RPMI7951 (cell line): ENCODE results near the gene MAMDC4. TPM values are rescaled to one million over a fixed set of nuclear protein-coding genes. Genes with fewer than 3 reads are reported as not detected.
"Not testable (repeated sequence)": the region's sequence is repeated elsewhere in the genome, so short reads cannot be mapped to it uniquely, and the experiment has no call there.

Experiments used
- DNase-seq: peaks from one replicate; pipeline ENCODE4 v3.0.0-alpha.2; 2012; ENCODE audit warnings: low read depth
- total RNA-seq: library from RNA; depleted of rRNA; stranded (reverse); fragments of >200 nt; shearing (Covaris generic); gene quantifications from 2 replicates; pipeline ENCODE4 v1.2.3, GENCODE V29; 2014

MAMDC4 gene
- total RNA-seq, 1 experiment from 2014 or later = 0.36 TPM

DNA sequence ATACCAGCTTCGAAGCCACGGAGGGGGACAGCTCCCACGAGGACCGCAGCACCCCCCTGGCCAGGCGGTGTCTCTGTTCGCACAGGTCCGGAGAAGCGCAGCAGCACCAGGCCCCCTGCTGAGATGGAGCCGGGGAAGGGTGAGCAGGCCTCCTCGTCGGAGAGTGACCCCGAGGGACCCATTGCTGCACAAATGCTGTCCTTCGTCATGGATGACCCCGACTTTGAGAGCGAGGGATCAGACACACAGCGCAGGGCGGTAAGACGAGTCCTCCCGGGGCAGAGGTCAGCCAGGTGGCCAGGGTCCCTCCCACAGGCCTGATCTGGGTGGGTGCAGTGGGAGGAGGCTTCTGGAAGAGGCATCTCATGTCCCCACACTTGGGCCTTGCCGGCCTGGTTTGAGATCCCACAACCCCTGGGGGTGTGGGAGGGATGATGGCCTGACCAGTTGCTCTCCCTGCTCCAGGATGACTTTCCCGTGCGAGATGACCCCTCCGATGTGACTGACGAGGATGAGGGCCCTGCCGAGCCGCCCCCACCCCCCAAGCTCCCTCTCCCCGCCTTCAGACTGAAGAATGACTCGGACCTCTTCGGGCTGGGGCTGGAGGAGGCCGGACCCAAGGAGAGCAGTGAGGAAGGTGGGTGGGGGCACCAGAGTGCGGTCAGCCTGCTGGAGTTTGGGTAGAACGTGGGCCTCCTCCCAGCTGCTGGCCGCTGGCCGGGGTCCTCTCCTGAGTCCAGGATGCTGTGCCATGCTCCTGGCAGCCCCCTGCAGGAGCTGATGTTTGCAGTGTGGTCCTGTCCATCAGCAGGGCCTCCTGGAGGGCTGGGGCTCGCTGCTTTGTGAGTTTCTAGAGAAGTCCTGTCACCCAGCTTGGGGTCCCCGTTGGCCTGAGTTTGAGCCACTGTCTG is 12.7 kb upstream of the MAMDC4 start:
- DNase-seq = no peak

DNA sequence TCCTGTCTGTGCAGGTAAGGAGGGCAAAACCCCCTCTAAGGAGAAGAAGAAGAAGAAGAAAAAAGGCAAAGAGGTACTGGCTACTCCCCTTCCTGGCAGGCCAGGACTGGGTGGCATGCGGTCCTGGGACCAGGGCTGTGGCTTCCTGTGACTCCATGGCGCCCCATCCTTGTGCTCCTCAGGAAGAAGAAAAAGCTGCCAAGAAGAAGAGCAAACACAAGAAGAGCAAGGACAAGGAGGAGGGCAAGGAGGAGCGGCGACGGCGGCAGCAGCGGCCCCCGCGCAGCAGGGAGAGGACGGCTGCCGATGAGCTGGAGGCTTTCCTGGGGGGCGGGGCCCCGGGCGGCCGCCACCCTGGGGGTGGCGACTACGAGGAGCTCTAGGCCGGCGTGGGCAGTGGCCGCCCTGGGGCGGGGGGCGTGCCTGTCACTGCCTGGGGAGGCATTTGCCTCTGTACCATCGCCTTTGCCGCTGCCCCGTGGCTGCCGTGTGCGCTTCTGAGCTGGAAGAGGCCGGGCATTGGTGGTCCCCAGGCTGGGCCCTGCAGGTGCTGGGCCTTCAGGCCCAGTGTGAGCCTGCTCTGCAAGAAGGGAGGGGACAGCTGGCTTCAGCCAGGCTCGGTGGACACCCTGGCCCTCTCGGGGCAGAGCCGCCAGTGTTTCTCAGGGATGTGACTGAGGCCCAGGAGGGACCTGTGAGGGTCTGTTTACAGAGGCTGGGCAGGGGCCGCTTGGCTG is 11.8 kb upstream of the MAMDC4 start:
- no peak for DNase-seq

DNA sequence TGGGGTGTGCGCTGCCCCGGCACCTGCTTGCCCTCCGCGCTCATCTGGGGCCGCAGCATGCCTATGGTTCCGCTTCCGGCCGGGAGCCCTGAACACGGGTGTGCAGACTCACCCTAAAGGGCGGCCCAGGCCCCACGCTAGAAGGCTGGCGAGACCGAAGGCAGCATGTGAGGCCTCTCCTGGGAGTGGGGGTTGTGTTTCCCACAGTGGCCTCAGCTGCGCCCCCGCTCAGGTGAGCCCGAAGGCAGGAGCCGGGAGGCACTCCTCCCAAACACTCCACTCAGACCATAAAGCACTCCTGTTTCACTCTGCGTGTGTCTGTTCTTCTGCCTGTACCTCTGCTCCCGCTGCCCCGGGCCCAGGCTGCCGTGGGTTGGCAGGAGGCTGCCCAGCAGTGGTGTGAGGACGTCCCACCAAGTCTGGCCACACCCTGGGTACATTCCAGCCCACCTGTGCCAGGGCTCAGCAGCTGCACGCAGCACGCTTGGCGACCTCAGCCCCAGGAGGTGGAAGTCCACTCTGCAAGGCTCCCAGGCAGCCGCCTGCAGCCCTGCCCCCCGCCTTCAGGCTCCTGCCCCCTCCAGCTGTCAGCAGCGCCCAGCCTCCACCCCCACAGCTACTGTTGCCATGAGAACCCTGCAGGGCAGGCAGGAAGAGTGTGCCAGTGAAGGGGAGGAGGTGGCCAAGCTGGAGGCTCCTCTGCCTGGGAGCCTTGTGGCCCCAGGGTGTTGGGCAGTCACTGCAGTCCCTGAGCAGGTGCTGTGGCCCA is 11.1 kb upstream of the MAMDC4 start:
- DNase-seq = peak; percentile 61

DNA sequence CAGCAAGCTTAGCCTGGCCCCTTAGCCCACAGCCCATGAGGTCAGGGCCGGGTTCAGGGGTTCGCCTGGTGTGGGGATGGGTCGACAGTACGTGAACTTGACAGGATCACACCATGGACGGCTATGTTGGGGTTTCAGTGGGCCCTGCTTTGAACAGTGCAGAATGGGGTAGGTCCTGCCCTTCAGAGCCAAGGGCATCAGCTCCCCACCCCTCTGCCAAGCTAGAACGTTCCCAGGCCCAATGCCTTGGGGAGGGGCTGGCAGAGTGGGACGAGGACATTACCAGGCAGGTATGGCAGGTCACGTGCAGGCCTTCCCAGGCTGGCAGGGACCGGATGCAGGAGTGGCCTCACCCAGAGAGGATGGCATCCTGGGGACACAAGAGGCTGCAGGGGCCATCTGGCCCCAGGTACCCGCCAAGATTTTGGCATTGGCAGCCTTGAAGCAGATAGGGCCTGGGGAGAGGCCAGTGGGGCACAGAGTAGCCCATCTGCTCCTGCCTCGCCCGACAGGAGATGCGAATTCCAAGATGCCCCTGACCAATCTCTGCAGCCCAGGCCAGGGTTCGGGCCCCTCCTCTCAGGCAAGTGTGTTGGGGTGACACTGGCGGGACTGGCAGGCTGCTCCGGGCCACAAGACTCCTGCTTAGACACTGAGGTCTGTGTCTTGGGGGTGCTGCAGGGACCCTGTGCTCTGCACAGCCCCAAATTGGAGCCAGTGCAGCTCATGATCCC is 10.3 kb upstream of the MAMDC4 start:
- DNase-seq = not testable (repeated sequence)

DNA sequence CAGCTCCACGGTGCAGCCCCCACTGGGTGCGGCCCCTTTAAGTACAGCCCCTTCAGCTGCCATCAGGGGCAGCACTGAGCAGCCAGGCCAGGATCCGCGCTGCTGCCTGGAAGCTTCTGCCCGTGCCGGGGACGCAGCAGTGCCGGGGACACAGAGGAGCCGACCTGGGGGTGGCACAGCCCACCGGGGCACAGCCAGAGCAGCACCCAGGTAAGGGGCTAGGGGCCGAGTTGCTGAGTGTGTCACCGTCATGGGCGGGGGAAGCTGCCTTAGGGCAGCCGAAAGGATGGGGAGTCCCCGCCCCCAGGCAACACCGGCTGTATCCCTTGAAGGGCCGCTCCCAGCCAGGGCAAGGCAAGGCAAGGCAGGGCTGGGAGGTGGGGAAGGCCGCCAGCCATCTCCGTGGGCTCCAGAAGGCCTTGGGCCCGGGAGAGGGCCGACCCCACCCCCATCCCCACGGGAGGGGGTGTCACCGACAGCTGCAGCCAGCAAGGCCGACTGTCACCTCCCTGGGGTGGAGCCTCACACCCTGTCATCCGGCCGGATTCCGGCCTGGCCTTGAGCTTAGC is 9.7 kb upstream of the MAMDC4 start, which contains the start of gene AJM1:
Gene AJM1, plus strand, starts transcription at position 99 of the 569 bp plus-strand sequence. CDS start 1,937 bp downstream, outside the sequence.
- peak; percentile 67 for DNase-seq

DNA sequence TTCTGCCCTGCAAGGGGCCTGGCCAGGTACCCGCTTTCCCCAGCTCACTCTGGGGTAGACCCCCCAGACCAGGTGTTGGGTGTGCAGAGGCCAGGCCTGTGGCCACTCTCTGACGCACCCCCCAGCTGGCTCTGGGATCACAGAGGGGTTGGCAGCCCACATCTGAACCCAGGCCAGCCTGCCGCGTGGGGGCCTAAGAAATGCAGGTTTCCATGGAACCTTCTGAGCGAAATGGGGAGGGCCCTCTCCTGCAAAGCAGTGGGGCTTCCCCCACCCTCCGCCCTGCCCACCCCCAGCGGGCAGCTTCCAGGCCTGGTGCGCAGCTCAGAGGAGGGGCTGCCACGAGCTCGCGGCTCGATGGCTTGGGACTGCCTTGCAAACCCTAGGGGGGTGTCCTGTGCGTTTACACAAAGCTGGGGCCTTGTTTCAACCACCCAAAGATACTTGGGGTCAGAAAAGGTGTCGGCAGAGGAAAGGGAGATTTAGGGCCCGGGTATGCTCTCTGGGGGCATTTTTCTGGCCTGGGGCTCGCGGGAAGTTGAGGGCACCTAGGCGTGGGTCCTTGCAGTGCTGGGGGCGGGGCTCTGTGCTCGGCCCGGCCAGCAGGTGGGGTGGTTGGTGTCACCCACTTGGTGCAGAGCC is 8.9 kb upstream of the MAMDC4 start:
- not testable (repeated sequence) for DNase-seq

DNA sequence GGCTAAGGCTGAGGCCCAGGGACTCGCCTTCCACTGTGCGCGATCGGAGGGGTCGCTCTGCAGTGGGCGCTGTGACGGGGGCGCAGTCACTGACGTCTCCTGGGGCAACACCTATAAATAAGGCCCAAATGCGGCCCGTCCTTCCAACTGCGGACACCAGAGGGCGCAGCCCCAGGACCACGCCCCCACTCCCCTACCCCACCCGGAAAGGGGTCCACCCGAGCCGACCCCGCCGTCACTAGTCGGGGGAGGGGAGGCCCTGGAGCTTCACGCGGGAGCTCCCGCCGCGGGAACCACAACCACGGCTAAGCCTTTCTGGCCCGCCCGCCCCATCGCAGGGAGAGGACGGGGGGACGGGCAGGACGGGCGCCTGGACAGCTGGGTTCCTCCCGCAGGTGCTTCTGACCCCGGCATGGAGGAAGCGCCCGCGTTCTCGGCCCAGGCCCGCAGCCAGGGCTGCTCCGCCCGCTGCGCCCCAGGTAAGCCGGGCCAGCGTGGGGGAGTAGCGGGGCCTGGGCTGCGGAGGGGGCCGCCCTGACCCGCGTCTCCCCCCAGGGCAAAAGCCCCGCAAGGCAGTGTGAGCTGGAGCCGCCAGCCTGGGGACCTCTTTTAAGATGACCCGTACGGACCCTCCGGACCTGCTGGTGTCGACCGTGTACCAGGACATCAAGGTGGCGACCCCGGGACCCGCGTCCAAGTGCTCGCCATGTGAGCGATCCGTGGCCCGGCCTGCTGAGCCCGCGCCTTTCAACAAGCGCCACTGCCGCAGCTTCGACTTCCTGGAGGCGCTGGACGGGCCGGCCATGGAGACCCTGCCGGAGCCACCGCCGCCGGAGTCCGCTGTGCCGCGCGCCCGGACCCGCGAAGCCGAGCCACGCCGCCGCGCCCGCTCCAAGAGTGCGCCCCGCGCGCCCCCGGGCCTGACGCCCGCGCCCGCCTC is 8.1 kb upstream of the MAMDC4 start:
- not testable (repeated sequence) for DNase-seq

DNA sequence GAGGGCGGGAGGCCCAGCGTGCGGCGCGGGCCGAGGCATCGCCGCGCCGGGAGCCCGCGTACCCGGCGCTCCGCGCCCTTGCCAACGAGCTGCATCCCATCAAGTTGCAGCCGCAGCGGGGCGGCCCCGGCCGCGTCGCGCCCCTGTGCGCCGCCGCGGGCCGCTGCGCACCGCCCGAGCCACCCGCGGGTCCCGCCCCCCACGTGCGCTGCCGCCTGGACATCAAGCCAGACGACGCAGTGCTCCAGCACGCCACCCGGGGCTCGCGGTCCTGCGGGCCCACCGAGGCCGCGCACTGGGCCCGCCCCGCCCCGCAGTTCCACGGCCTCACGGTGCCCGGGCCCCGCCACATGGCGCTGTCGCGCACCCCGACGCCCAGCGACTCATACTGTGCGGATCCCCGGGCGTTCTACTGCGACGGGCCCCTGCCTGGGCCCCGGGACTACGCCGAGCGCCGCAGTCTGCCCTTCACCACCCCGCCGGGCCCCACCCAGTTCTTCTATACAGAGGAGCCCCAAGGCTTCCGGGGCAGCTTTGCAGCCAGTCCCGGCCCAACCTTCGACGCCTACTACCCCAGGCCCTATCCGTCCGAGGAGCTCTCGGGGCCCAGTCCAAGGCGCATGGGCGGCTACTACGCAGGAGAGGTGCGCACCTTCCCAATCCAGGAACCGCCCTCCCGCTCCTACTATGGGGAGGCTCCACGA is 7.2 kb upstream of the MAMDC4 start:
- DNase-seq = no peak

DNA sequence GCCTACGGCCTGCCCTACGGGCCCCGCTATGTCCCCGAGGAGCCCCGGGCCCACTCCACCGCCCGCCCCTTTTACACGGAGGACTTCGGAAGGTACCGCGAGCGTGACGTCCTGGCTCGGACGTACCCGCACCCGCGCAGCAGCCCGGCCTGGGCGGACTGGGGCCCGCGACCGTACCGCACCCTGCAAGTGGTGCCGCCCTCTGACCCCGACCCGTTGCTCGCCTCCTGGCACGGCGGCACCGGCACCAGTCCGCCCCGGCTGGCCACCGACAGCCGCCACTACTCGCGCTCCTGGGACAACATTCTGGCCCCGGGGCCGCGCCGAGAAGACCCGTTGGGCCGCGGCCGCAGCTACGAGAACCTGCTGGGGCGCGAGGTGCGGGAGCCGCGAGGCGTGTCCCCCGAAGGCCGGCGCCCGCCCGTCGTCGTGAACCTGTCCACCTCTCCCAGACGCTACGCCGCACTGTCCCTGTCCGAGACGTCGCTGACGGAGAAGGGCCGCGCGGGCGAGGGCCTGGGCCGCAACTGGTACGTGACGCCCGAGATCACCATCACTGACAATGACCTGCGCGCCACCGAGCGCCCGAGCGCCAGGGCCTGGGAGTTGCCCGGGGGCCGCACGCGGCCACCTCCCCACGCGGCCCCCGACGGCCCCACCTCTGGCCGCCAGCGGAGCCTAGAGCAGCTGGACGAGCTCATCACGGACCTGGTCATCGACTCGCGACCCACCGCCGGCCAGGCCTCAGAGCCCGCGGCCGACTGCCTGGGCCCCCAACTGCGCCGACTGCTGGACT is 6.5 kb upstream of the MAMDC4 start:
- DNase-seq = no peak

DNA sequence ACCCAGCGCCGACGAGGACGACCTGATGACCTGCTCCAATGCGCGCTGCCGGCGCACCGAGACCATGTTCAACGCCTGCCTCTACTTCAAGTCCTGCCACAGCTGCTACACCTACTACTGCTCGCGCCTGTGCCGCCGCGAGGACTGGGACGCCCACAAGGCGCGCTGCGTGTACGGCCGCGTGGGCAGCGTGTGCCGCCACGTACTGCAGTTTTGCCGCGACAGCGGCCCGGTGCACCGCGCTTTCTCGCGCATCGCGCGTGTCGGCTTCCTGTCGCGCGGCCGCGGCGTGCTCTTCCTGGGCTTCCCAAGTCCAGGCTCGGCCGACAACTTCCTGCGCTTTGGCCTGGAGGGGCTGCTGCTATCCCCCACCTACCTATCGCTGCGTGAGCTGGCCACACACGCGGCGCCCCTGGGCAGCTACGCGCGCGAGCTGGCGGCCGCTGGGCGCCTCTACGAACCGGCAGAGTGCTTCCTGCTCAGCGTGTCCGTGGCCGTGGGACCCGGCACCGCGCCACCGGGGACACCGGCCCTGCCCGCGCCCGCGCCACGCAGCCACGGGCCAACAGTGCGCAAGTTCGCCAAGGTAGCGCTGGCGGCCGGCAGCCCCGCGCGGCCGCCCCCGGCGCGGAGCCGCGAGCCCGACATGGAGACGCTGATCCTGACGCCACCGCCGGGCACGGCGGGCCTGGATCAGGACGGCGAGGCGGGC is 5.6 kb upstream of the MAMDC4 start:
- no peak for DNase-seq

DNA sequence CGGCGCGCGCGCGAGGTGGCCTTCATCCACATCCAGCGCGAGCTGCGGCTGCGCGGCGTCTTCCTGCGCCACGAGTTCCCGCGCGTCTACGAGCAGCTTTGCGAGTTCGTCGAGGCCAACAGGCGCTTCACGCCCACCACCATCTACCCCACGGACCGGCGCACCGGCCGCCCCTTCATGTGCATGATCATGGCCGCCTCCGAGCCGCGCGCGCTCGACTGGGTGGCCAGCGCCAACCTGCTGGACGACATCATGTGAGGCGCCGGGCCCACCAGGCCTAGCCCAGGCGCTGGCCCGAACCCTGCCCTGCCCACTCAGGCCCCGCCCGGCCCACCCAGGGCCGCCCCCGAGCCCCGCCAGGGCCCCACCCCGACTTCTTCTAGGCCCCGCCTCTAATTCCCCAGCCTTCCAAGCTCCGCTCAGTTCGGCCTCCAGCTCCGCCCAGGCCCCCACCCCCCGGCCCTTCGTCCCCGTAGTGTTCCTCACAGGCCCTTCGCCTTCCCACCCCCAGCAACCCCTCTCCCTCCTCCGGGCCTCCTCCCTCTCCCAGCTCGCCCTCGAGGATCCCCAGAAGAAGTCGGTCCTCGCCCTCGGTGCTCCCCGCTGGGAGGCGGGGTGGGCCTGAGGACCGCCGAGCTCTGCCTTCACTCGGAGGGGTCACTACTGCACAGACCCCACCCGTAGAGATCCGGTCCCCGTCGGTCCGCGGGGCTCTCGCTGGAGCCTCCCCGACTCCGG is 4.9 kb upstream of the MAMDC4 start:
- DNase-seq = peak; percentile 68

DNA sequence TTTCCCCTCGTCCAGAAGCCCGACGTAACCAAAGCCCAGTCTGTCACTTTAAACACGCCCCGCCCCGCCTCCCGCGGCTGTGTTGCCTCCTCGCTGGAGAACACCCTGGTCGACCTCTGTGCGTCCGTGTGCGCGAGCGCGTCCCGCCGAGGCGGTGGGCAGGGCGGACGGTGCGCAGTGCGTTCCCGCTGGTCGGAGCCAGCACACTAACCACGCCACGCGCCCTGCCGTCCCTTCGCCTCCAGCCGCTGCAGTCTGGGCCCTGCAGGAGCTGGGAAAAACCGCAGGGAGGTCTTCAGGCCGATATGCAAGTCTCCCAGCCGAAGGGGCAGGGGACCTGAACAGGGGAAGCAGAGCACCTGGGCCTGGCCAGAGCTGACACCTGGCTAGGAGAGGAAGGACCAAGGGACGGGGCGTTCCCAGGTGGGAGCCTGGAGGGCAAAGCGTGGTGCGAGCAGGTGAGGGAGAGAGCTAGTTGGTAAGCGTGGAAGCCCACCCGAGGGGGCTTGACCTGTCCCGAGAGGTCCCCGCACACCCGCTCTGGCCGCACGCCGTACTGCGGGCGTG is 4.2 kb upstream of the MAMDC4 start:
- DNase-seq = peak; percentile 87

DNA sequence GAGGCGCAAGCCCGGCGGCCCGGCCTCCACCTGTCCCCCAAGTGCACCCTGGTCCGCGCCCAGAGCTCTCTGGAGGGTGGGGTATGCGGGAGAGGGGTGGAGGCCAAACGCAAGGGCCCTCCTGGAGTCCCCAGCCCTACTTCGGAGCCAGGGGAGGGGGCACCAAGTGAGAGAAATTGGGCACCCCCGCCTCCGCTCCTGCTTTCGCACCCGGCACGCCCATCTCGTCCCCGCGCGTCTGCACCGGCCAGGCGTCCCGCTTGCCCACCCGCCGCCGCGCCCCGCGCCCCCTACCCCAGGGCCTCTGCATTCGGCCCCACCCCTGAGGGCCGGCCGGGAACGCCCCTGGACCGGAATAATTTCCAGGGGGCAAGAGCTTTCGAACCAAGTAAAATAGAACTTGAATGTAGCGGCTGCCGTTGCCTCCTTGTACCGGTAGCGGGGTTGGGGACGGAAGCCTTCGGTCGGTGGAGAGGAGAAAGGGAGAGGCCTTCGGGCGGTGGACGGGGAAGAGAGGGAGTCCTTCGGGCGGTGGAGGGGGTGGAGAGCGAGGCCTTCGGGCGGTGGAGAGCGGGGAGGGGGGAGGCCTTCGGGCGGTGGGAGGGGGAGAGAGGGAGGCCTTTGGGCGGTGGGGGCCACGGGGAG is 3.6 kb upstream of the MAMDC4 start:
- peak; percentile 15 for DNase-seq

DNA sequence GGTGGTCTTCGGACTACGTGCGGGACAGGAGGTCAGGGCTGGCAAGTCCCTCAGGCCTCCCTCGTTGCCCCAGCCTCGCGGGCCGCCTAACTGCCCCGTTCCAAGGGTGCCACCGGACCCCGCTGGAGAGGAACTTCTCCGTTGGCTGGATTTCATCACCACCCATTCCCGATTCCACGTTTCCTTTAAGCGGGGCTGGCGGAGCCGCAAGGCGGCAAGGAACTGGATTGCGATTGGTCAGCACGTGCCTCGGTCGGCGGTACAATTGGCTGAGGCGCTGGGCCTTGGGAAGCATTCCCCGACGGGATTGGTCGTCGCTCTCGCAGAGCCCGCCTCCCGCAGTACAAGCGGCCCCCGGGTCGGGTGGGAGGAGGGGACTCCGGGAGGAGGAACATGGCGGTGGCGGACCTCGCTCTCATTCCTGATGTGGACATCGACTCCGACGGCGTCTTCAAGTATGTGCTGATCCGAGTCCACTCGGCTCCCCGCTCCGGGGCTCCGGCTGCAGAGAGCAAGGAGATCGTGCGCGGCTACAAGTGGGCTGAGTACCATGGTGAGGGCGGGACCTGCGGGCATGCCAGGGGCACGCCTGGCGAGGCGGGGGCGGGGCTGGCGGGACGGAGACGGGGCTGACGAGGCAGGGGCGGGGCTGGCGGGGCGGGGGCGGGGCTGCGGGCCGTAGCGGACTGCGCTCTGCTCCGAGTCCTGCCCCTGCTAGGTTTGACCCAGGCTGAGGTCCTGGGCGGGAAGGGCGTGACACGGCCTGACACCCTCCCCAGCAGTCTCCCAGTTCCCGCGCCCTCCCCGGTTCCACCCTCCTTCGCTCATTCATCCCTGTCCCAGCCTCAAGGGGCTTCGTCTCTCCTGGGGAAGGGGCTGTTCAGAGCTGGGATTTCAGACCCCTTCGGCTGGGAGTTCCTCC is 2.8 kb upstream of the MAMDC4 start, which contains the start of gene PHPT1:
Gene PHPT1, plus strand, starts transcription at position 372 of the 922 bp plus-strand sequence. Its CDS starts 22 bp downstream, at position 394.
- DNase-seq = peak; percentile 96
